ENCODE data around the gene LRRC71. TPM values are rescaled to one million over a fixed set of nuclear protein-coding genes. Genes with fewer than 3 reads are reported as not detected.

Gene LRRC71
- total RNA-seq, 1 experiment from 2014 or later, result not detected

GRCh38 chr1:156885880-156886355, 34.5 kb upstream of the LRRC71 start:
- intact Hi-C loops (cut with micrococcal nuclease; ENCODE audit: unreplicated experiment), result no loop called here
- H3K4me3 Mint-ChIP-seq (ENCODE audit: unreplicated experiment), result no peak overlapping the region
- H3K4me1 Mint-ChIP-seq (ENCODE audit: low read depth, unreplicated experiment), result no peaks in the 10 kb centered on the region
- Histone ChIP-seq H3K4me1 (no peaks in the 10 kb centered on the region), H3K9me3 (no peaks in the 10 kb centered on the region), H3K27me3 (replicated peaks; ENCODE audit: control insufficient read depth, insufficient read depth, low read length) (no peaks in the 10 kb centered on the region), H3K4me3 (ENCODE audit: low read depth, low read length) (no peak overlapping the region), H3K36me3 (ENCODE audit: control insufficient read depth, insufficient read depth, low read length) (no peaks in the 10 kb centered on the region)
- no peak for TF ChIP-seq CTCF (IDR thresholded peaks at IDR 0.05; ENCODE audit: insufficient read depth in 1 of 2, low read depth in 1 of 2, low read length in 1 of 2, severe bottlenecking in 1 of 2, unreplicated experiment in 1 of 2)
- ChIA-PET POLR2A (no interaction called here), CTCF (interaction anchor here (1.2 to 1.7 kb wide), 4 partner anchors 26 to 196 kb away, joined by 3 to 4 read pairs (median 4); partner anchors contain the start of gene INSRR)
- no peak overlapping the region for H3K27ac Mint-ChIP-seq (ENCODE audit: unreplicated experiment)
- no peaks in the 10 kb centered on the region for H3K9me3 Mint-ChIP-seq (ENCODE audit: unreplicated experiment)
- H3K36me3 Mint-ChIP-seq (ENCODE audit: insufficient read depth, unreplicated experiment), result no peaks in the 10 kb centered on the region
- BruUV-seq (replicated peaks), result no TSS peak
- no peak for DNase-seq
- peaks cover 8% of the 10 kb centered on the region for H3K27me3 Mint-ChIP-seq (ENCODE audit: insufficient read depth, unreplicated experiment)

- no peaks in the 10 kb centered on the region for H3K36me3 ChIP-seq (ENCODE audit: control insufficient read depth, insufficient read depth, low read length)
- Mint-ChIP-seq H3K27me3 (ENCODE audit: insufficient read depth, unreplicated experiment) (peaks cover 12% of the 10 kb centered on the region), H3K27ac (ENCODE audit: unreplicated experiment) (no peak overlapping the region), H3K4me3 (ENCODE audit: unreplicated experiment) (no peak overlapping the region), H3K4me1 (ENCODE audit: low read depth, unreplicated experiment) (no peaks in the 10 kb centered on the region), H3K36me3 (ENCODE audit: insufficient read depth, unreplicated experiment) (no peaks in the 10 kb centered on the region), H3K9me3 (ENCODE audit: unreplicated experiment) (no peaks in the 10 kb centered on the region)
- H3K27me3 ChIP-seq (replicated peaks; ENCODE audit: control insufficient read depth, insufficient read depth, low read length), result no peaks in the 10 kb centered on the region
- BruUV-seq (replicated peaks), result no TSS peak
- no peaks in the 10 kb centered on the region for H3K4me1 ChIP-seq
- DNase-seq, result no peak
- no peaks in the 10 kb centered on the region for H3K9me3 ChIP-seq
- H3K4me3 ChIP-seq (ENCODE audit: low read depth, low read length), result no peak overlapping the region
- intact Hi-C loops (cut with micrococcal nuclease; ENCODE audit: unreplicated experiment), result no loop called here
- ChIA-PET POLR2A (interaction anchor here (0.7 kb wide), 1 partner anchor 161 kb away, joined by 3 read pairs; no protein-coding TSS in a partner anchor), CTCF (interaction anchor here (0.7 to 2.0 kb wide), 4 partner anchors 27 to 197 kb away, joined by 3 to 6 read pairs (median 4); partner anchors contain the start of gene INSRR)
- TF ChIP-seq CTCF (IDR thresholded peaks at IDR 0.05; ENCODE audit: insufficient read depth in 1 of 2, low read depth in 1 of 2, low read length in 1 of 2, severe bottlenecking in 1 of 2, unreplicated experiment in 1 of 2), result no peak
Observed at GRCh38 chr1:156886583-156887281, 33.7 kb upstream of the LRRC71 start.

- H3K27ac Mint-ChIP-seq (ENCODE audit: unreplicated experiment), result no peak overlapping the region
- H3K4me1 ChIP-seq, result peaks cover 4% of the 10 kb centered on the region; the same call in 1 of the 2 replicates
- BruUV-seq (replicated peaks), result no TSS peak
- H3K9me3 ChIP-seq, result no peaks in the 10 kb centered on the region
- no peak overlapping the region for H3K4me3 ChIP-seq (ENCODE audit: low read depth, low read length)
- intact Hi-C loops (cut with micrococcal nuclease; ENCODE audit: unreplicated experiment), result no loop called here
- H3K9me3 Mint-ChIP-seq (ENCODE audit: unreplicated experiment), result no peaks in the 10 kb centered on the region
- H3K36me3 ChIP-seq (ENCODE audit: control insufficient read depth, insufficient read depth, low read length), result no peaks in the 10 kb centered on the region
- no peak overlapping the region for H3K4me3 Mint-ChIP-seq (ENCODE audit: unreplicated experiment)
- no peak for TF ChIP-seq CTCF (IDR thresholded peaks at IDR 0.05; ENCODE audit: insufficient read depth in 1 of 2, low read depth in 1 of 2, low read length in 1 of 2, severe bottlenecking in 1 of 2, unreplicated experiment in 1 of 2)
- POLR2A ChIA-PET, result interaction anchor here (0.7 kb wide), 1 partner anchor 162 kb away, joined by 3 read pairs; no protein-coding TSS in a partner anchor
- H3K27me3 Mint-ChIP-seq (ENCODE audit: insufficient read depth, unreplicated experiment), result peaks cover 12% of the 10 kb centered on the region
- CTCF ChIA-PET, result interaction anchor here (0.7 to 2.0 kb wide), 5 partner anchors 28 to 198 kb away, joined by 3 to 6 read pairs (median 4); partner anchors contain the start of gene INSRR
- H3K27me3 ChIP-seq (replicated peaks; ENCODE audit: control insufficient read depth, insufficient read depth, low read length), result no peaks in the 10 kb centered on the region
- H3K36me3 Mint-ChIP-seq (ENCODE audit: insufficient read depth, unreplicated experiment), result no peaks in the 10 kb centered on the region
- H3K4me1 Mint-ChIP-seq (ENCODE audit: low read depth, unreplicated experiment), result no peaks in the 10 kb centered on the region
- DNase-seq, result no peak
Observed at GRCh38 chr1:156887317-156887716, 33.1 kb upstream of the LRRC71 start.

Measured in Caco-2 (cell line).